ENCODE results near the gene TNXB.

DNA sequence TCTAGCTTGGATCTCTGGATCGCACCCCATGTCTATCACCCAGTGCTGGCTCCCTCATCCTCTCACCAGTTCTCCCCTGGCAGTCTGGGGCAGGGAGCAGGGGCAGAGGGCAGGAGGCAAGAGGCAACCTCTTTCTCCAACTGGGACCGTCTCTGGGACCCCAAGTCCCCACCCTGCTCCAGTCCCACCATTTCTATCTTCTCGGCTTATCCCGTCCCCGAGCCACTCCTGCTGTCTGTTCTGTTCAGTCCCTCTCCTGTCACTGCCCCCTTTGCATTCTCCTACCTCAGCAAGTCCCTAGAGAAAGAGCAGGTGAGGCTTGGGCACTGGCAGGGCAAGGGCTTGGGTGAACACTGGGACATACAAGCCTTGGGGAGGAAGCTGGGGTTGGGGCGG lies 625 bp upstream of the TNXB start:
- no peak for TF ChIP-seq FOS (IDR thresholded peaks at IDR 0.05; ENCODE audit: low read depth, low read length)
- TF ChIP-seq, protein P1, sequence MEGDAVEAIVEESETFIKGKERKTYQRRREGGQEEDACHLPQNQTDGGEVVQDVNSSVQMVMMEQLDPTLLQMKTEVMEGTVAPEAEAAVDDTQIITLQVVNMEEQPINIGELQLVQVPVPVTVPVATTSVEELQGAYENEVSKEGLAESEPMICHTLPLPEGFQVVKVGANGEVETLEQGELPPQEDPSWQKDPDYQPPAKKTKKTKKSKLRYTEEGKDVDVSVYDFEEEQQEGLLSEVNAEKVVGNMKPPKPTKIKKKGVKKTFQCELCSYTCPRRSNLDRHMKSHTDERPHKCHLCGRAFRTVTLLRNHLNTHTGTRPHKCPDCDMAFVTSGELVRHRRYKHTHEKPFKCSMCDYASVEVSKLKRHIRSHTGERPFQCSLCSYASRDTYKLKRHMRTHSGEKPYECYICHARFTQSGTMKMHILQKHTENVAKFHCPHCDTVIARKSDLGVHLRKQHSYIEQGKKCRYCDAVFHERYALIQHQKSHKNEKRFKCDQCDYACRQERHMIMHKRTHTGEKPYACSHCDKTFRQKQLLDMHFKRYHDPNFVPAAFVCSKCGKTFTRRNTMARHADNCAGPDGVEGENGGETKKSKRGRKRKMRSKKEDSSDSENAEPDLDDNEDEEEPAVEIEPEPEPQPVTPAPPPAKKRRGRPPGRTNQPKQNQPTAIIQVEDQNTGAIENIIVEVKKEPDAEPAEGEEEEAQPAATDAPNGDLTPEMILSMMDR (conservative IDR thresholded peaks at IDR 0.05; ENCODE audit: low read depth, low read length): no peak
- no peak for TF ChIP-seq NFE2L2 (IDR thresholded peaks at IDR 0.05; ENCODE audit: low read depth, low read length)
- TF ChIP-seq, protein P2, sequence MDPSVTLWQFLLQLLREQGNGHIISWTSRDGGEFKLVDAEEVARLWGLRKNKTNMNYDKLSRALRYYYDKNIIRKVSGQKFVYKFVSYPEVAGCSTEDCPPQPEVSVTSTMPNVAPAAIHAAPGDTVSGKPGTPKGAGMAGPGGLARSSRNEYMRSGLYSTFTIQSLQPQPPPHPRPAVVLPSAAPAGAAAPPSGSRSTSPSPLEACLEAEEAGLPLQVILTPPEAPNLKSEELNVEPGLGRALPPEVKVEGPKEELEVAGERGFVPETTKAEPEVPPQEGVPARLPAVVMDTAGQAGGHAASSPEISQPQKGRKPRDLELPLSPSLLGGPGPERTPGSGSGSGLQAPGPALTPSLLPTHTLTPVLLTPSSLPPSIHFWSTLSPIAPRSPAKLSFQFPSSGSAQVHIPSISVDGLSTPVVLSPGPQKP (IDR thresholded peaks at IDR 0.05; ENCODE audit: borderline replicate concordance, low read depth, low read length): no peak
- TF ChIP-seq RAD21 (IDR thresholded peaks at IDR 0.05; ENCODE audit: low read length): no peak
- no peak for TF ChIP-seq BHLHE40 (IDR thresholded peaks at IDR 0.05; ENCODE audit: low read depth, low read length)
